ENCODE data around the gene CLRN1. TPM values are rescaled to one million over a fixed set of nuclear protein-coding genes. Genes with fewer than 3 reads are reported as not detected.

CLRN1 gene
- total RNA-seq, 1 donor from 2014 or later = not detected

- Histone ChIP-seq H3K36me3 (ENCODE audit: control insufficient read depth, insufficient read depth, low read length) (no peaks in the 10 kb centered on the region), H3K4me3 (ENCODE audit: low read depth, low read length) (no peak overlapping the region), H3K27me3 (ENCODE audit: control insufficient read depth, insufficient read depth, low read length) (no peaks in the 10 kb centered on the region)
- TF ChIP-seq, protein P1, sequence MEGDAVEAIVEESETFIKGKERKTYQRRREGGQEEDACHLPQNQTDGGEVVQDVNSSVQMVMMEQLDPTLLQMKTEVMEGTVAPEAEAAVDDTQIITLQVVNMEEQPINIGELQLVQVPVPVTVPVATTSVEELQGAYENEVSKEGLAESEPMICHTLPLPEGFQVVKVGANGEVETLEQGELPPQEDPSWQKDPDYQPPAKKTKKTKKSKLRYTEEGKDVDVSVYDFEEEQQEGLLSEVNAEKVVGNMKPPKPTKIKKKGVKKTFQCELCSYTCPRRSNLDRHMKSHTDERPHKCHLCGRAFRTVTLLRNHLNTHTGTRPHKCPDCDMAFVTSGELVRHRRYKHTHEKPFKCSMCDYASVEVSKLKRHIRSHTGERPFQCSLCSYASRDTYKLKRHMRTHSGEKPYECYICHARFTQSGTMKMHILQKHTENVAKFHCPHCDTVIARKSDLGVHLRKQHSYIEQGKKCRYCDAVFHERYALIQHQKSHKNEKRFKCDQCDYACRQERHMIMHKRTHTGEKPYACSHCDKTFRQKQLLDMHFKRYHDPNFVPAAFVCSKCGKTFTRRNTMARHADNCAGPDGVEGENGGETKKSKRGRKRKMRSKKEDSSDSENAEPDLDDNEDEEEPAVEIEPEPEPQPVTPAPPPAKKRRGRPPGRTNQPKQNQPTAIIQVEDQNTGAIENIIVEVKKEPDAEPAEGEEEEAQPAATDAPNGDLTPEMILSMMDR (IDR thresholded peaks at IDR 0.05; ENCODE audit: insufficient read depth, low read length, poor library complexity, severe bottlenecking) = no peak
- DNase-seq (ENCODE audit: low read depth) = no peak
Observed at GRCh38 chr3:150960708-150961684, 11.5 kb downstream of the CLRN1 start.

- no peak for DNase-seq (ENCODE audit: low read depth)
- H3K36me3 ChIP-seq (ENCODE audit: control insufficient read depth, insufficient read depth, low read length) = no peaks in the 10 kb centered on the region
- H3K4me3 ChIP-seq (ENCODE audit: low read depth, low read length) = no peak overlapping the region
- no peaks in the 10 kb centered on the region for H3K27me3 ChIP-seq (ENCODE audit: control insufficient read depth, insufficient read depth, low read length)
- TF ChIP-seq, protein P1 (IDR thresholded peaks at IDR 0.05; ENCODE audit: insufficient read depth, low read length, poor library complexity, severe bottlenecking) = no peak
Observed at GRCh38 chr3:150958683-150959082, 13.8 kb downstream of the CLRN1 start.

- TF ChIP-seq, protein P1 (IDR thresholded peaks at IDR 0.05; ENCODE audit: insufficient read depth, low read length, poor library complexity, severe bottlenecking) = no peak
- Histone ChIP-seq H3K4me3 (ENCODE audit: low read depth, low read length) (no peak overlapping the region), H3K36me3 (ENCODE audit: control insufficient read depth, insufficient read depth, low read length) (no peaks in the 10 kb centered on the region), H3K27me3 (ENCODE audit: control insufficient read depth, insufficient read depth, low read length) (no peaks in the 10 kb centered on the region)
- peak; percentile 49 for DNase-seq (ENCODE audit: low read depth)
Observed at GRCh38 chr3:150956376-150956775, 16.2 kb downstream of the CLRN1 start.

DNA sequence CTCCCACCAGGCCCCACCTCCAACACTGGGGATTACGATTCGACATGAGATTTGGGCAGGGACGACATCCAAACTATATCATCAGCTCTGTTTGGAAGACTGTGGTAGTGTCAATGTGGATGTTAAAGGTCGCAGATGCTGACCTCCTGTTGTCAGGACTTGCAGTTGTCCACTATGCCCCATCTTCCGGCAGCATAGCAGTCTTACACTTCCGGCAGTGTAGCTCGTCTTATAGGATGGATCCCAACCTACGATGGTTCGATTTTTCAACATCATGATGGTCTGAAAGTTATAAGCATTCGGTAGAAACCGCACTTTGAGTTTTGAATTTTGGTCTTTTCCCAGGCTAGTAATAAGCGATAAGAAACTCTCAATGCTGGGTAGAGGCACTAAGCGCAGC lies 20.6 kb downstream of the CLRN1 start:
- Histone ChIP-seq H3K4me3 (ENCODE audit: low read depth, low read length) (no peak overlapping the region), H3K36me3 (ENCODE audit: control insufficient read depth, insufficient read depth, low read length) (no peaks in the 10 kb centered on the region), H3K27me3 (ENCODE audit: control insufficient read depth, insufficient read depth, low read length) (no peaks in the 10 kb centered on the region)
- TF ChIP-seq, protein P1 (IDR thresholded peaks at IDR 0.05; ENCODE audit: insufficient read depth, low read length, poor library complexity, severe bottlenecking) = no peak
- DNase-seq (ENCODE audit: low read depth) = no peak

DNA sequence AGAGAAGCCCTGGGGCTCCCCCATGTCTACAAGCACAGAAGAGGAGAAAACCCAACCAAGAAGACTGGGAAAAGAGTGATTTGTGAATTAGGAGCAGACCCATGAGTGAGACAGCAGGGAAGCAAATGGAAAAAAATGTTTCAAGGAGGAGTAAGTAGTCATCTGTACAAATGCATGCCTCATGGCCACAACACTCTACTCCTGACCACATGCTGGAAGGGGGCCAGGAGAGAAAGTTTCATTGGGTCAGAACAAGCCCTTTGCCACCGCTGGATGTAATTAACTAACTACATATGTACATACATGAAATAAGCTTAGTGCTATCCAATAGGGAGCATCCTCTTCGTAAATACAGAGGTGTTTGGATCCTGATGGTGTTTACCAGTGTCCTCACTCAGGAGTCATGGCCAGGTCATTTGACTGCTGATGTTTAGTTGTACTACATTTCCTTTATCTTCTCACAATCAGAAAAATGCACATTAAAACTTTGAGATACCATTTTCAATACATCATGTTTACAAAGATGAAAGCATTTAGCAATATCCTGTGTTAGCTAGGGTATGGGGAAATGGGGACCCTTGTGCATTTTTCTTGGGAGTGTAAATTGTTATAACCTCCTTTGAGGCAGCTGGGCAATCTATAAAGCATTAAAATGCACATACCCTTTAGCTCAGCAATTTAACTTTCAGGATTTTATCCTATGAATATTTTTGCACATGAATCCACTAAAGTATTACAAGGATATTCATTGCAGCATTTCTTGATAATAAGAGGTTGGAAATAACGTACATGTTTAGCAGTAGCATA lies 27.1 kb downstream of the CLRN1 start:
- DNase-seq (ENCODE audit: low read depth) = peak; percentile 34
- TF ChIP-seq, protein P1 (IDR thresholded peaks at IDR 0.05; ENCODE audit: insufficient read depth, low read length, poor library complexity, severe bottlenecking) = no peak
- no peaks in the 10 kb centered on the region for H3K36me3 ChIP-seq (ENCODE audit: control insufficient read depth, insufficient read depth, low read length)
- no peak overlapping the region for H3K4me3 ChIP-seq (ENCODE audit: low read depth, low read length)
- no peaks in the 10 kb centered on the region for H3K27me3 ChIP-seq (ENCODE audit: control insufficient read depth, insufficient read depth, low read length)
